ENCODE results near the gene SLC27A1.

The SLC27A1 gene

GRCh38 chr19:17520865-17521264 is 50.5 kb downstream of the SLC27A1 start:
- no peak overlapping the region for H3K4me3 ChIP-seq (ENCODE audit: low read depth, low read length)
- TF ChIP-seq KLF17 (tag by site-specific recombination; IDR thresholded peaks at IDR 0.05) (no peak), ZNF114 (tag by site-specific recombination; IDR thresholded peaks at IDR 0.05) (no peak)
- peaks cover 9 to 18% of the 10 kb centered on the region in 2 experiments for H3K36me3 ChIP-seq (ENCODE audit: control insufficient read depth in 2 of 2, insufficient read depth in 1 of 2, low read length in 2 of 2)
- CTCF ChIA-PET: no interaction called here
- H3K27ac ChIP-seq (ENCODE audit: extremely low read depth, low read depth, low read length): no peak overlapping the region
- POLR2A ChIA-PET: interaction anchor here (0.8 kb wide), 1 partner anchor 9 kb away, joined by 3 read pairs; the partner anchor contains the start of gene PGLS
- no peaks in the 10 kb centered on the region for H3K4me1 ChIP-seq (ENCODE audit: control insufficient read depth, insufficient read depth, low read length)
- no peaks in the 10 kb centered on the region; the same call in 1 of the 2 replicates for H3K9me3 ChIP-seq (ENCODE audit: control insufficient read depth, insufficient read depth, low read depth, low read length)

DNA sequence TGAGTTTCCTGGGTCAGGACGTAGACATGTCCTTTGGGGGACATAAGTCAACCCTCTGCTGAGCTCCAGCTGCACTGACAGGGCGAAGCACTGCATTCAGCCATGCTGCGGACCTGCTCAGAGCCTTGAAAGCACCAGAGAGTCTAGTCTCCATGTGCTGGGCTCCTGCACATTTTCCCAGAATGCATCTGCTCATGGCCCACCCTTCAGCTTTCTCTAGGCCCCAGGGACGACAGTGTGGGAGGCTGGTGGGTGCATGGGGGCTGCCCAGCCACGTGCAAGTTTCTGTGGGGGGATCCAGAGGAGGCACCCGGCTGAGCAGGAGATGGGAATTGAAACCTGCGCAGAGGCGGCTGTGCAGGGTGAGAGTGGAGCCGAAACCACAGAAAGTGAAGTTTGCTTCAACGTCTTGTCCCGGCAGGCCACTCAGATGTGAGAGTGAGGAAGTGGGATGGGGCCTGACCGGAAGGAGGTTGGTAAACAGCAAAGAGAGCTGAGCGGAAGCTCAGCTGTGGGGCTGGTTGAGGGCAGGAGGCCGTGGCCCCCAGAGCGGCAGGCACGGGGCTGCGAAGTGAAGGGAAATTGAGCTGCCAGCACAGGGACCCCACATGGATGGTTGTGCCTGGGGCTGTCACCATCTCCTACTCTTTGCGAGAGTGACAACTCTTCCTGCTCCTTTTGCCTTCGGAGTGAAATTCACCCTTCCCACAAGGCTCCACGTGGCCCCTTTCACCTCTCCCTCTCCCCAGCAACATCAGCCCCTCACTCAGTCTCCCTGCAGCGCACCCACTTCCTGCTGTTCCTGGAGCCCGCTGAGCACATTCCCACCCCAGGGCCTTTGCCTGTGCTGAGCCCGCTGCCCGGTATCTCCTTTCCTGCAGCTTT is 52.9 kb downstream of the SLC27A1 start:
- Histone ChIP-seq H3K36me3 (ENCODE audit: control insufficient read depth in 2 of 2, insufficient read depth in 1 of 2, low read length in 2 of 2) (peaks cover 0 to 4% of the 10 kb centered on the region in 2 experiments; a peak in 2 of 3 replicates), H3K4me3 (ENCODE audit: low read depth, low read length) (no peak overlapping the region), H3K4me1 (ENCODE audit: control insufficient read depth, insufficient read depth, low read length) (no peaks in the 10 kb centered on the region), H3K9me3 (ENCODE audit: control insufficient read depth, insufficient read depth, low read depth, low read length) (no peaks in the 10 kb centered on the region), H3K27ac (ENCODE audit: extremely low read depth, low read depth, low read length) (no peak overlapping the region)
- TF ChIP-seq EGR2 (tag by site-specific recombination; IDR thresholded peaks at IDR 0.05; ENCODE audit: low read depth) (peak; percentile 89), ZNF623 (tag by site-specific recombination; IDR thresholded peaks at IDR 0.05) (peak; percentile 85), ZNF654 (tag by site-specific recombination; IDR thresholded peaks at IDR 0.05; ENCODE audit: low read depth) (no peak), MEIS1 (CRISPR knock-in tag; IDR thresholded peaks at IDR 0.05; ENCODE audit: borderline replicate concordance) (no peak), WT1 (tag by site-specific recombination; IDR thresholded peaks at IDR 0.05) (no peak), PRDM1 (tag by site-specific recombination; IDR thresholded peaks at IDR 0.05) (peak; percentile 71), ZNF223 (tag by site-specific recombination; IDR thresholded peaks at IDR 0.05) (no peak), ZNF10 (tag by site-specific recombination; IDR thresholded peaks at IDR 0.05) (0 out of 2 replicates have a peak, but pooled peaks have one; percentile 30), TCF7L2 (IDR thresholded peaks at IDR 0.05; ENCODE audit: borderline replicate concordance, low read depth, low read length) (no peak), ZNF239 (tag by site-specific recombination; IDR thresholded peaks at IDR 0.05) (peak; percentile 100), BCL6B (tag by site-specific recombination; IDR thresholded peaks at IDR 0.05) (no peak), ZNF670 (tag by site-specific recombination; IDR thresholded peaks at IDR 0.05; ENCODE audit: low read depth) (no peak), ZFHX2 (tag by site-specific recombination; conservative IDR thresholded peaks at IDR 0.05) (peak; percentile 75), ZNF76 (tag by site-specific recombination; IDR thresholded peaks at IDR 0.05; ENCODE audit: borderline replicate concordance, low read depth) (0 out of 2 replicates have a peak, but pooled peaks have one; percentile 23), ZNF521 (tag by site-specific recombination; IDR thresholded peaks at IDR 0.05) (no peak)
- TF ChIP-seq, protein P1, sequence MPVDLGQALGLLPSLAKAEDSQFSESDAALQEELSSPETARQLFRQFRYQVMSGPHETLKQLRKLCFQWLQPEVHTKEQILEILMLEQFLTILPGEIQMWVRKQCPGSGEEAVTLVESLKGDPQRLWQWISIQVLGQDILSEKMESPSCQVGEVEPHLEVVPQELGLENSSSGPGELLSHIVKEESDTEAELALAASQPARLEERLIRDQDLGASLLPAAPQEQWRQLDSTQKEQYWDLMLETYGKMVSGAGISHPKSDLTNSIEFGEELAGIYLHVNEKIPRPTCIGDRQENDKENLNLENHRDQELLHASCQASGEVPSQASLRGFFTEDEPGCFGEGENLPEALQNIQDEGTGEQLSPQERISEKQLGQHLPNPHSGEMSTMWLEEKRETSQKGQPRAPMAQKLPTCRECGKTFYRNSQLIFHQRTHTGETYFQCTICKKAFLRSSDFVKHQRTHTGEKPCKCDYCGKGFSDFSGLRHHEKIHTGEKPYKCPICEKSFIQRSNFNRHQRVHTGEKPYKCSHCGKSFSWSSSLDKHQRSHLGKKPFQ (tag by site-specific recombination; IDR thresholded peaks at IDR 0.05): no peak
- ChIA-PET CTCF (interaction anchor here (0.6 kb wide), 2 partner anchors 12 to 244 kb away, joined by 3 to 7 read pairs; no protein-coding TSS in a partner anchor), POLR2A (interaction anchor here (1.3 kb wide), 1 partner anchor 8 kb away, joined by 3 read pairs; no protein-coding TSS in a partner anchor)
